Glomerular visceral epithelial cell (primary cell): Measurements from ENCODE around the gene TERF2IP.

Source experiments
- DNase-seq: peaks from one replicate; pipeline ENCODE4 v3.0.0-alpha.2; 2016; ENCODE audit errors: extremely low spot score

TERF2IP gene

GRCh38 chr16:75647492-75648264, at the start of gene TERF2IP, which contains the start of gene KARS1:
TSS of gene TERF2IP (plus strand) at chr16:75647773. CDS start at chr16:75647883, 110 bp downstream.
TSS of gene KARS1 (minus strand) at chr16:75647665. CDS start at chr16:75647639, 26 bp downstream.
- peak; percentile 89 for DNase-seq

DNA sequence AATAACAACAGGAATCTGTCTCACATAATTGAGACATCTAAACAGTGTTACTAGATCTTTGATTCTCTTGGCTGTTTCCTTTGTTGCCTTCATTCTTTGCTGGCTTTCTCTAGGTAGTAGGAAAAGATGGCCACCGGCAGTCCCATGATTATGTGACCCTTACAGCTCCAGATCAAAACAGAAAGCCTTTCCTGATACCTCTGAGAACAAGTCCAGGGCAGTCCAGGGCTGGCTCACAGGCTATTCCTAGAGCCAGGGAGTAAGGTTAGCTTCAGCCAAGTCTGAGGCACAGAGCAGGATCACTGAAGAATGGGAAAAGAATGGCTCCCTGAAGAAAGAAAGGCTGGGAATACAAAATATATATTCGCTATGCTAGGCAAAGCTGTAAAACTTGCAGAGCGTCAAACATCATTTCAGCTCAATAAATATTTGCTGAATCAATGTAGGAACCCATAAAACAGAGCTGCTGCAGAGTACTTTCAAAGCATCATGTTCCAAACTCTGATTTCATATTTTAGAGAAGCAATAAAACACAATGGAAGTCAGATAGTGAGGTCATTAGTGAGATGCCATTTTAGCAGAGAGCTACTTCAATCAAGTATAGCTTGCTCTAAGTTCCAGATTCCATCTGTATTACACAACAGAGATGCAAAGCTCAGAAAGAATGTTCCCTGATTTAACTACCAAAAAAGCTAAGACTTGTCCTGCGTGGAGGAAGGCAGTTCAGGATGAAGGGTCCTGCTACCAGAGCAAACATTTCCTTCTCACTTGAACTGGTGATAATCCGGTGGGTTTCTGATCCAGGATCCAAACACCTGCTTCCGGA, 47.9 kb upstream of the TERF2IP start:
- no peak for DNase-seq

- no peak for DNase-seq
Measured at GRCh38 chr16:75603241-75603640, 44.3 kb upstream of the TERF2IP start.

GRCh38 chr16:75606507-75606906, 41.1 kb upstream of the TERF2IP start:
- no peak for DNase-seq

GRCh38 chr16:75614066-75614897, 33.3 kb upstream of the TERF2IP start:
- DNase-seq: no peak

DNA sequence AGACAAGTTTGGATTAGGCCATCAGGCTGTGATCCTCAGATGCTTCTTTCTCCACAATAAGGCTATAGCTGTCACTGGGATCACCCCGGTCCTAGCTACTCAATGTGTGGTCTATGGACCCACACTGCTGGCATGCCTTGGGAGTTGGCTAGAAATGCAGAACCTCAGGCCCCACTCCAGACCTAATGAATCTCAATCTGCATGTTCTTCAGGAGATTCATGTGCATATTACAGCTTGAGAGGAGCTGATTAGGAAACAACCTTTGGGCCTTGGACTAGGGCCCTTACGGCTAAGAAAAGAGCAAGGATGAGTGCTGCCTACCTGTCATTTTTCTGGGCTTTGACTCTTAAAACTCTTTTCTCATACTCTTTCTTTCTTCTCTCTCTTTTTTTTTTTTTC, 32.0 kb upstream of the TERF2IP start:
- DNase-seq: no peak

DNA sequence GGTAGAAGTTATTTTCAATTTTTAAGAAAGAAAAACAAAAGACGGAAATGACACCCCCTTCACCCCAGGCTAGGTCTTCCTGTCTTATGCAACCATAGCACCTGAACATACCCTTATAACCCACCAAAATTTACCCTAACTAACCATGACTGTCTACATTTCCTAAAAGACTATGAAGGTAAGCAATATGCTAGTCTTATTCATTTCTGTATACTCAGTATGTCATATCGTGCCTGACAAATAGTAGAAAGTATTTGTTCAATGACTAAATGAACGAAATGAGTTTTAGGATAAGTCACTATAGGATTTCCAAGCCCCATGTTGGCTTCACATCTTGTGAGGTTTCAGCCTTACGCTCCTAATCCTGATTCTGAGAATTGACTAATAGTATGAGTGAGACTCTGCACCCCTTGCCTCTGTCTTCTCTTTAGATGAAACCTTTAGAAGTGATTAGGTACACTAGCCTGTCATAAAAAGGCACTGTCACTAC, 31.0 kb upstream of the TERF2IP start:
- no peak for DNase-seq

DNA sequence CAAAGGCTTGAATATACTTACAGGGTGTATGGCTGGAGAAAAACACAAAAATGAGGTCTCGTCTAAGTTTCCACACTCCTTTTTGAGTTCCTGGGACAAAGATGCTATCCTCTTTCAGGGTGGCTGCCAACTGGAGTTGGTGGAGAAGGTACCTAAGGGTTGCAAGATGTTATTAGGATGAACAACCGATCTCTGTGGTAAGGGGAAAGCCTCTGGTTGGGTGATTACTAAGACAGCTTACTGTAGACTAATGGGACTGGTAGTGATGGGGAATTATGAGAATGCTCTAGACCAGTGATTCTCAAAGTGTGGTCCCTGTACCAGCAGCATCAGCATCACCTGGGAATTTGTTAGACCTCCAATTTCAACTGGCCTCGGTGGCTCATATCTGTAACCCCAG, 30.5 kb upstream of the TERF2IP start:
- DNase-seq: no peak

- DNase-seq: no peak
Measured at GRCh38 chr16:75618780-75619179, 28.8 kb upstream of the TERF2IP start.

- no peak for DNase-seq
Measured at GRCh38 chr16:75620326-75621169, 27.0 kb upstream of the TERF2IP start.

- DNase-seq: no peak
Measured at GRCh38 chr16:75621170-75621477, 26.4 kb upstream of the TERF2IP start.

- DNase-seq: peak; percentile 93
Measured at GRCh38 chr16:75622761-75623605, 24.6 kb upstream of the TERF2IP start, which contains the start of gene ADAT1. TSS of gene ADAT1 (minus strand) at chr16:75623281. CDS start at chr16:75620799, 2,482 bp downstream.

- DNase-seq: no peak
Measured at GRCh38 chr16:75624921-75625334, 22.6 kb upstream of the TERF2IP start.

DNA sequence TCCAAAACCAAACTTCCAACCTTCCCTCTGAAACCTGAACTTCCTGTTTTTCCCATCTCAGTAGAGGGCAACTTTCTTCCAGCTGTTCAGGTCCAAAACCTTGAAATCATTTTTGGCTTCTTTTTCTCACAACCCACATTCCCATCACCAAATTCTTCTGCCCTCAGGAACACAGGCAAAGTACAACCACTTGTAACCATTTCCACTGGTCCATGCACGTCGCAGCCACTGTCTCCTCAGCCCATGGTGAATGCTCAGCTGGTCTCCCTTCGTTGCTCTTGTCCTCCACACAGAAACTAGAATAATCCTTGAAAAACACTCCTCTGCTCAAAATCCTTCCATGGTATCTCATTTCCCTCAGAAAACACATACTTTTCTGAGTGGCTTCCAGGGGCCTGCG, 20.8 kb upstream of the TERF2IP start:
- DNase-seq: no peak

GRCh38 chr16:75627851-75628250, 19.7 kb upstream of the TERF2IP start:
- no peak for DNase-seq

GRCh38 chr16:75628351-75628750, 19.2 kb upstream of the TERF2IP start:
- no peak for DNase-seq

- no peak for DNase-seq
Measured at GRCh38 chr16:75629132-75629531, 18.4 kb upstream of the TERF2IP start.

DNA sequence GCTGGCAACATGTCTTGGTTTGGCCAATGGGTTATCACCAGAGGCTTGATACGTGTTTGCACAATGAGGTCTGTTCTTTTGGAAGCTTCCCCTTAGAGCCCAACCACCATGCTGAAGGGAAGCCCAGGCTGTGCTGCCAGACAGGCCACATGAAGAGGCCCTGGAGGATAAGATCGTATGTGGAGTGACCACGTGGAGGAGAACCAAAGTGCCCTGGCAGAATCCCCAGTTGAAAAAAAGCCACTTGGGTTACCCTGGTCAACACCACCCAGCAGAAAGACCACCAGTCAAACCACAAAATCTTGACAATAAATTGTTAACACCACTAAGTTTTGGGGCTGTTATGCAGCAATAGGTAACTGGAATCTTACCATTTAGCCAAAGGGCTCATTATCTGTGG, 17.5 kb upstream of the TERF2IP start:
- DNase-seq: no peak

DNA sequence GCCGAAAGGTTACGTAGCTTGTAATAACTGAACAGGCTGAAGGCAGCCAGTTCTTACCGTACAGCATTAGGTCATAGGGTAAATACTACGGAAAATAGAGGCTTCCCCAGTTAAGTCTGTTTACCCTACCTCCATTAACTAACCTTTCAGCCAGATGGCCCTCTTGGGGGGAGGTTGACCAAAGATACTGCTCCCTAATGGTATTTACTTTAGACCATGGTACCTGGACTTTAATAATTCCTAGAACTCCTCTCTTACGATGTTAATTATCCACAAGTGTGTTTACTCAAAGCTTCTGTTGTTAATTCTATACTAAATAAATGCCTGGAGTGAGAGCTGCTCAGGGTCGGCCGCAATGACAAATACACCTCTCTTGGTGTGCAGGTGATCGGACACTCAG, 14.7 kb upstream of the TERF2IP start:
- DNase-seq: no peak

- no peak for DNase-seq
Measured at GRCh38 chr16:75635036-75635435, 12.5 kb upstream of the TERF2IP start.
